Heart right ventricle (tissue), 16 donors: Measurements from ENCODE around the gene ANO9. TPM values are rescaled to one million over a fixed set of nuclear protein-coding genes. Genes with fewer than 3 reads are reported as not detected.

Experiments used
- ATAC-seq, 8 donors: fragments of 200-7000 bp; cut with Tn5 transposase; one replicate each; pipeline ENCODE4 v1.9.1; 2020; ENCODE audit warnings: mild to moderate bottlenecking in 8 of 8, moderate library complexity in 8 of 8, moderate number of reproducible peaks in 1 of 8
- DNase-seq, 2 donors: peaks; one replicate each; pipeline ENCODE4 v3.0.0-alpha.2; 2020
- H3K27ac ChIP-seq, 10 donors: fragments of 200-600 bp; sonication (generic) in 2 of 10; one replicate each; pipeline versions ENCODE4 v1.5.0 to v1.8.0; 2020 to 2022; ENCODE audit warnings: mild to moderate bottlenecking in 3 of 10
- H3K27me3 ChIP-seq, 7 donors: fragments of 200-600 bp; one replicate each; pipeline ENCODE4 v1.8.0; 2021 to 2022; ENCODE audit warnings: mild to moderate bottlenecking in 2 of 7
- H3K36me3 ChIP-seq, 9 donors: fragments of 200-600 bp; sonication (generic) in 1 of 9; one replicate each; pipeline versions ENCODE4 v1.5.0 to v1.8.0; 2020 to 2022; ENCODE audit warnings: mild to moderate bottlenecking in 2 of 9
- H3K4me1 ChIP-seq, 9 donors: fragments of 200-600 bp; sonication (generic) in 1 of 9; one replicate each; pipeline versions ENCODE4 v1.5.0 to v1.8.0; 2020 to 2022; ENCODE audit warnings: mild to moderate bottlenecking in 4 of 9
- H3K4me3 ChIP-seq, 10 donors: fragments of 200-600 bp; sonication (generic) in 2 of 10; one replicate each; pipeline versions ENCODE4 v1.5.0 to v1.8.0; 2020 to 2022; ENCODE audit warnings: mild to moderate bottlenecking in 7 of 10, moderate library complexity in 2 of 10
- H3K9me3 ChIP-seq, 11 donors: fragments of 200-600 bp in 10 of 11; sonication (generic) in 2 of 11; one replicate each; pipeline versions ENCODE4 v1.5.0 to v1.8.0; 2013 to 2022; ENCODE audit warnings: mild to moderate bottlenecking in 2 of 11, control low read depth in 1 of 11, moderate library complexity in 1 of 11
- CTCF ChIP-seq, 9 donors: fragments of 200-600 bp; sonication (generic) in 2 of 9; IDR thresholded peaks; one replicate each; pipeline versions ENCODE4 v1.5.0 to v1.8.0; 2021 to 2022; ENCODE audit warnings: antibody characterized with exemption in 9 of 9, mild to moderate bottlenecking in 5 of 9, moderate library complexity in 1 of 9
- WGBS, 2 donors: extraction: QIAGEN DNeasy Blood & Tissue Kit; methylation state at CpG; one replicate each; pipeline ENCODE4 v1.1.7; 2013; ENCODE audit warnings: inconsistent platforms in 1 of 2; 5-methylcytosine and 5-hydroxymethylcytosine counted together
- intact Hi-C, 10 donors: fragments of 100-400 bp; cut with DNase I; formaldehyde crosslinking; loops; one replicate each; pipeline versions ENCODE4 v1.11.1 to v1.14.2; 2022
- polyA plus RNA-seq, 2 donors: library from polyadenylated mRNA; stranded (reverse); fragments of 200-250 nt; gene quantifications; one replicate each; pipeline ENCODE4 v1.2.3, GENCODE V29; 2013
- total RNA-seq, 10 donors: library from RNA; stranded (reverse); fragmentation: NEBNext Ultra II Directional in 3 of 10; extraction: Animal tissue kit (Norgen Biotek cat#: 25700) in 3 of 10; gene quantifications; one replicate each; pipeline versions ENCODE4 v1.2.1 to v1.2.4, GENCODE V29; 2021 to 2023
- donor health status: Arrhythmogenic right ventricular cardiomyopathy.
- donor health status: ischemic (EF 13 %, LVEDD 7.1; RV severe dilation, severe dysfunction).
- donor health status: healthy with polysubstance abuse.
- donor health status: DM: no; HTN: yes; CAD: no.
- donor health status: DM: no; HTN: no; CAD: no.
- donor health status: ischemic (EF 25% LVEDD 6.9; RV normal size, moderate dysfunction).
- donor health status: ischemic (EF 25% LVEDD 5.7; RV mildly dilated, moderate dysfunction).
- donor health status: healthy.
- donor health status: DM: yes; HTN: yes; CAD: no.
- donor health status: Ischemic cardiomyopathy.
- donor health status: ischemic (EF 35%, LVEDD 5.7; RV mildly dilated, moderate dysfunction).
- donor health status: nonischemic (EF 11% LVEDD 7.7; RV severe dilation, severe dysfunction).
- donor health status: DM: yes; HTN: yes; CAD: no.
- donor health status: PGD.
- donor health status: ischemic (EF 29% LVEDD 5.4; RV normal size, mild dysfunction).
- donor health status: nonischemic (EF 23%, LVEDD 6.1; RV moderate dilation, normal function).

ANO9 gene
- total and polyA plus RNA-seq, 12 donors: 0.05 to 2.3 (median 0.19) TPM; not detected in 4

GRCh38 chr11:381501-382072, 60.2 kb downstream of the ANO9 start:
- Histone ChIP-seq H3K27ac (no peak overlapping the region), H3K36me3 (no peaks in the 10 kb centered on the region), H3K4me1 (no peaks in the 10 kb centered on the region), H3K4me3 (no peak overlapping the region), H3K27me3 (peaks cover 0 to 57% (median 8%) of the 10 kb centered on the region in 7 donors), H3K9me3 (peaks cover 0 to 8% (median 4%) of the 10 kb centered on the region in 11 donors)
- WGBS, 2 donors: 73 to 75% methylated on average over 26 to 31 of the region's 35 CpGs
- DNase-seq: peak in 1 of 2 donors; percentile 7
- intact Hi-C loops: no loop called here
- no peak for ATAC-seq
- TF ChIP-seq CTCF (IDR thresholded peaks at IDR 0.05): no peak

GRCh38 chr11:380996-381395, 60.8 kb downstream of the ANO9 start:
- Histone ChIP-seq H3K27me3 (peaks cover 0 to 57% (median 8%) of the 10 kb centered on the region in 7 donors), H3K4me3 (no peak overlapping the region), H3K36me3 (no peaks in the 10 kb centered on the region), H3K4me1 (no peaks in the 10 kb centered on the region), H3K27ac (no peak overlapping the region), H3K9me3 (peaks cover 0 to 2% (median 0%) of the 10 kb centered on the region in 11 donors)
- no peak for TF ChIP-seq CTCF (IDR thresholded peaks at IDR 0.05)
- DNase-seq: peak in 1 of 2 donors; percentile 7
- intact Hi-C loops: no loop called here
- 88 to 91% methylated on average over 9 to 14 of the region's 14 CpGs for WGBS, 2 donors
- no peak for ATAC-seq

- Histone ChIP-seq H3K9me3 (no peaks in the 10 kb centered on the region), H3K27ac (no peak overlapping the region), H3K27me3 (peaks cover 0 to 58% (median 8%) of the 10 kb centered on the region in 7 donors), H3K36me3 (no peaks in the 10 kb centered on the region), H3K4me1 (no peaks in the 10 kb centered on the region), H3K4me3 (no peak overlapping the region)
- WGBS, 2 donors: 95% methylated on average over 23 of the region's 23 CpGs
- TF ChIP-seq CTCF (IDR thresholded peaks at IDR 0.05): no peak
- intact Hi-C loops: no loop called here
- ATAC-seq (no peak), DNase-seq (peak in 1 of 2 donors; percentile 7)
Observed at GRCh38 chr11:380491-380890, 61.3 kb downstream of the ANO9 start.

GRCh38 chr11:380095-380480, 61.7 kb downstream of the ANO9 start:
- H3K36me3 ChIP-seq: no peaks in the 10 kb centered on the region
- H3K9me3 ChIP-seq: no peaks in the 10 kb centered on the region
- H3K4me3 ChIP-seq: no peak overlapping the region
- no peak overlapping the region for H3K27ac ChIP-seq
- no peaks in the 10 kb centered on the region for H3K4me1 ChIP-seq
- 94 to 95% methylated on average over 35 of the region's 35 CpGs for WGBS, 2 donors
- intact Hi-C loops: no loop called here
- no peak for ATAC-seq
- no peak for TF ChIP-seq CTCF (IDR thresholded peaks at IDR 0.05)
- DNase-seq: peak in 1 of 2 donors; percentile 10
- peaks cover 0 to 62% (median 8%) of the 10 kb centered on the region in 7 donors for H3K27me3 ChIP-seq
